Measurements from ENCODE around the gene LGALS9.

Gene LGALS9

GRCh38 chr17:27630607-27631410 is at the start of gene LGALS9:
Gene LGALS9, plus strand, starts transcription at chr17:27631188. Its CDS starts 78 bp downstream, at chr17:27631266.
- no peak for DNase-seq (ENCODE audit: low read depth in 2 of 3, low spot score in 1 of 3)

GRCh38 chr17:27582696-27583095 is 48.3 kb upstream of the LGALS9 start:
- no peak for DNase-seq (ENCODE audit: low read depth in 2 of 3, low spot score in 1 of 3)

GRCh38 chr17:27585153-27585681 is 45.8 kb upstream of the LGALS9 start:
- DNase-seq (ENCODE audit: low read depth in 2 of 3, low spot score in 1 of 3): no peak

GRCh38 chr17:27585792-27586191 is 45.2 kb upstream of the LGALS9 start:
- no peak for DNase-seq (ENCODE audit: low read depth in 2 of 3, low spot score in 1 of 3)

DNA sequence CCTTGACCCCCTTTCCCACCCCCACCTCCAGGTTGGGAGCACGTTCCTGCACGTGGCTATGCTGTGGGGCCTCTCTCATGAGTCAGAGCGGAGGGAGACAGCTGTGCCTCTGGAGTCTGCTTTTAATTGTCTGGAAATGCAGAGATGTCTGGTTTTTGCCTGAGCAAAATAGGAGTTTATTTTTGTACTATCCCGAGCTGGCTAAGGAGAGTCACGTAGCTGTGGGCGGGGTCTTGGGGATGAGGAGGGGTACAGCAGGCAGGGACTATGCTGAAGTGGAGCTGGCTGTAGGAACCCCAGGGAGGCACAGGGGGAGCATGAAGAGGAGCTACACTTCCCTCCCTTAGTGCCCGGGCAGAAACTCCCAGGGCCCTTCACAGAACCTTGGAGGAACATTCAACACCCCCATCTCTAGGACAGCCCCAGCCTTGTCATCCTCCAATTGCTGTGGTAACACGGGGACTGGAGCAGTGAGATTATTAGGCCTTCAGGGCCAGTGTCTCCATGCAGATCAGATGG is 44.7 kb upstream of the LGALS9 start:
- DNase-seq (ENCODE audit: low read depth in 2 of 3, low spot score in 1 of 3): no peak

- no peak for DNase-seq (ENCODE audit: low read depth in 2 of 3, low spot score in 1 of 3)
These were observed 42.6 kb upstream of the LGALS9 start for GRCh38 chr17:27588354-27588753.

DNA sequence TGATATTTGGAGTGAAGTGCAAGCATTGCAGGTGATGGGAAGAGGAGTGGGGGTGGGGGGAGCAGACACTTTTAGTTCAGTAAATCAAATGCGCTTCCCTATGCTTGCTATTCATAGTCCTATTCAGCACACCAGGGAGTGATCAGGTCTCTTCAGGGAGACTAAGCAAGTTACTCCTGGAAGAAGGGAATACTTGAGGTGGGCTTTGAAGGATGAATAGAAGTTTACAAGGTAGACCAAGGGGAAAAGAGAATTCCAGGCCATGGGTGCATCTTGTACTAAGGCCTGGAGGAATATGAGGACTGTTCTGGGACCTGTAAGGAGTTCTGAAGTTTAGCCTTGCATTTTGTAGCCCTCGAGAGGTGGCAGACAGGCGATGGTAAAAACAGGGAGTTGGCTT is 40.1 kb upstream of the LGALS9 start:
- no peak for DNase-seq (ENCODE audit: low read depth in 2 of 3, low spot score in 1 of 3)

GRCh38 chr17:27591986-27592385 is 39.0 kb upstream of the LGALS9 start:
- DNase-seq (ENCODE audit: low read depth in 2 of 3, low spot score in 1 of 3): no peak

GRCh38 chr17:27593232-27593856 is 37.6 kb upstream of the LGALS9 start:
- DNase-seq (ENCODE audit: low read depth in 2 of 3, low spot score in 1 of 3): no peak

DNA sequence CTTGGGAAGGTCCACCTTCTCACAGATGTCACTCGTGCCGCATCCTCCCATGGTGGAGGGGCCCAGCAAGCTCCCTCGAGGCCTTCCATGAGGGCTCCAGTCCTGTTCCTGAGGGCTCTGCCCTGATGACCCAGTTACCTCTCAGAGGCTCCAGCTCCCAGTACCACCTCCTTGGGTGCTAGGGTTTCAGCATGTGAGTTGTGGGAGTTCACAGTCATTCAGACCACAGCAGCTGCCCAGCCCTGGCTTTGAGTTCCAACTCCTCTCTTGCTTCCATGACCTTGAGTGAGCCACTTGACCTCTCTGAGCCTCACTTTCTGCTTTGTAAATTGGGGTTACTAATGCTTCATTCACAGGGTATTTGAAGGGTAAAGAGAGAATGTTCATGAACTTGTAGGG is 37.1 kb upstream of the LGALS9 start:
- DNase-seq (ENCODE audit: low read depth in 2 of 3, low spot score in 1 of 3): no peak

GRCh38 chr17:27595208-27595607 is 35.8 kb upstream of the LGALS9 start:
- DNase-seq (ENCODE audit: low read depth in 2 of 3, low spot score in 1 of 3): no peak

GRCh38 chr17:27596096-27596495 is 34.9 kb upstream of the LGALS9 start:
- DNase-seq (ENCODE audit: low read depth in 2 of 3, low spot score in 1 of 3): no peak

- DNase-seq (ENCODE audit: low read depth in 2 of 3, low spot score in 1 of 3): no peak
These were observed 34.3 kb upstream of the LGALS9 start for GRCh38 chr17:27596566-27597187.

DNA sequence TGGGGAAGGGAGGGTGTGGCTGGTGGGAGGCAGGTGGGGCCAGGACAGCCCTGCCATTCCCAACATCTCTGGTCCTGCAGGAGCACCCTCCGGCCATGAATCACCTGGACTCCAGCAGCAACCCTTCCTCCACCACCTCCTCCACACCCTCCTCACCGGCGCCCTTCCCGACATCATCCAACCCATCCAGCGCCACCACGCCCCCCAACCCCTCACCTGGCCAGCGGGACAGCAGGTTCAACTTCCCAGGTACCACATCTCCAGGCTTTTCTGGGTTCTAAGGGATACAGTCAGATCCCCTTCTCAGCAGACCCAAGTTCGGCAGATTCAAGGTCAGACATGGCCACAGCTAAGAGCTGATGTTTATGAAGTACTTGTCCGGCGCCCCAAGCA is 33.8 kb upstream of the LGALS9 start:
- no peak for DNase-seq (ENCODE audit: low read depth in 2 of 3, low spot score in 1 of 3)

GRCh38 chr17:27597783-27598320 is 33.1 kb upstream of the LGALS9 start:
- DNase-seq (ENCODE audit: low read depth in 2 of 3, low spot score in 1 of 3): no peak

GRCh38 chr17:27598337-27599050 is 32.5 kb upstream of the LGALS9 start:
- no peak for DNase-seq (ENCODE audit: low read depth in 2 of 3, low spot score in 1 of 3)

DNA sequence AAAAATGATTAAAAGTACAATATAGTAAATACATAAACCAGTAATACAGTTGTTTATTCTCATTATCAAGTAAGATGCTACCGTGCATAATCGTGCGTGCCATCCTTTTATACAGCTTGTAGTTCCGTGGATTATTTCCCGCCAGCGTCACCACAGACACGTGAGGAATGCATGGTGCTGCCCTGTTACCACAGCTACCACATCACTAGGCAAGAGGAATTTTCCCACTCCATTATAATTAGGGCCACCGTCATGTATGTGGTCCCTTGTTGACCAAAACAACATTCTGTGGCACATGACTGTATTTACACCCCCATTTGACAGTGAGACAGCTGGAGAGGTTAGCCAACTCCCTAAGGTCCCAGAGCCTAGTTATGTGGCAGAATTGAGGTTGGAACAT is 30.5 kb upstream of the LGALS9 start:
- no peak for DNase-seq (ENCODE audit: low read depth in 2 of 3, low spot score in 1 of 3)

GRCh38 chr17:27601069-27601974 is 29.7 kb upstream of the LGALS9 start:
- peak; percentile 62 to 88 (median 75) for DNase-seq (ENCODE audit: low read depth in 2 of 3, low spot score in 1 of 3)

DNA sequence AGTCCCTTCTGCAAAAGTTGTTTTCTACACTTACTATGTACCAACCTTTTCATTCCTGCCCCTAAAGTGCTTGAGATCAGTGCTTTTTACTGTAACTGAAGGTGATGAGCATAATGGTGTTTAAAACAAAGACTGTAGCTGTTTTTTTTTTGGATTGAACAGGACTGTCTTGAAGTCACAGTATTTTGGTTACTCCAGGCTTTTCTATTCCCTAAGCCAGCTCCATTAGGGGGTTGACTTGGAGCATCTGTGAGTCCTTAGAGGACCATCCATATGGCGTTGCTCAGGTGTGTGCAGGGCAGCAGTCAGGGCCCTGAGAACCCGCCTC is 29.0 kb upstream of the LGALS9 start:
- no peak for DNase-seq (ENCODE audit: low read depth in 2 of 3, low spot score in 1 of 3)
